ENCODE results near the gene GRID1.

Gene GRID1

GRCh38 chr10:86399879-86400704 lies 33.5 kb upstream of the GRID1 start (continued):
- TF ChIP-seq ZNF2 (tag by site-specific recombination; IDR thresholded peaks at IDR 0.05) (peak; percentile 96), ZNF140 (tag by site-specific recombination; IDR thresholded peaks at IDR 0.05) (no peak), KLF16 (tag by site-specific recombination; IDR thresholded peaks at IDR 0.05) (peak; percentile 67), ZNF48 (tag by site-specific recombination; IDR thresholded peaks at IDR 0.05) (no peak), ZNF639 (tag by site-specific recombination; IDR thresholded peaks at IDR 0.05) (0 out of 2 replicates have a peak, but pooled peaks have one; percentile 20), HIC1 (tag by site-specific recombination; IDR thresholded peaks at IDR 0.05) (peak; percentile 82), ZNF785 (tag by site-specific recombination; IDR thresholded peaks at IDR 0.05) (peak; percentile 85; the same call in 1 of the 2 replicates), ZNF596 (tag by site-specific recombination; IDR thresholded peaks at IDR 0.05) (0 out of 2 replicates have a peak, but pooled peaks have one; percentile 34), ZNF404 (tag by site-specific recombination; IDR thresholded peaks at IDR 0.05) (no peak), ZNF560 (tag by site-specific recombination; IDR thresholded peaks at IDR 0.05; ENCODE audit: borderline replicate concordance) (no peak), ZNF324 (tag by site-specific recombination; IDR thresholded peaks at IDR 0.05) (peak; percentile 18; the same call in 1 of the 2 replicates), GLIS2 (tag by site-specific recombination; IDR thresholded peaks at IDR 0.05) (peak; percentile 90), ZBTB1 (tag by site-specific recombination; IDR thresholded peaks at IDR 0.05) (no peak), ZNF433 (tag by site-specific recombination; IDR thresholded peaks at IDR 0.05; ENCODE audit: low read depth) (no peak), ZSCAN30 (tag by site-specific recombination; IDR thresholded peaks at IDR 0.05) (peak; percentile 90; the same call in 1 of the 2 replicates), ZNF121 (tag by site-specific recombination; IDR thresholded peaks at IDR 0.05) (peak; percentile 100), ZBTB20 (tag by site-specific recombination; IDR thresholded peaks at IDR 0.05) (peak; percentile 84; the same call in 1 of the 2 replicates), GFI1B (tag by site-specific recombination; IDR thresholded peaks at IDR 0.05) (no peak), ZNF843 (tag by site-specific recombination; IDR thresholded peaks at IDR 0.05) (0 out of 2 replicates have a peak, but pooled peaks have one; percentile 50), ZNF658 (tag by site-specific recombination; IDR thresholded peaks at IDR 0.05) (no peak), ZNF558 (tag by site-specific recombination; IDR thresholded peaks at IDR 0.05) (0 out of 2 replicates have a peak, but pooled peaks have one; percentile 21), ZNF174 (tag by site-specific recombination; IDR thresholded peaks at IDR 0.05) (no peak), ZFP37 (tag by site-specific recombination; IDR thresholded peaks at IDR 0.05) (peak; percentile 95), ZNF610 (tag by site-specific recombination; IDR thresholded peaks at IDR 0.05; ENCODE audit: borderline replicate concordance) (peak; percentile 58; the same call in 1 of the 2 replicates), ZNF518A (tag by site-specific recombination; conservative IDR thresholded peaks at IDR 0.05; ENCODE audit: low read depth) (0 out of 2 replicates have a peak, but pooled peaks have one; percentile 1), ZBTB26 (tag by site-specific recombination; optimal IDR thresholded peaks at IDR 0.05) (peak; percentile 98), ZNF830 (tag by site-specific recombination; IDR thresholded peaks at IDR 0.05; ENCODE audit: low read depth) (no peak), TRIM28 (IDR thresholded peaks at IDR 0.05; ENCODE audit: borderline replicate concordance, low read length) (peak; percentile 72; the same call in 1 of the 2 replicates), ZIC2 (tag by site-specific recombination; IDR thresholded peaks at IDR 0.05) (peak; percentile 99), GLIS1 (tag by site-specific recombination; IDR thresholded peaks at IDR 0.05) (peak; percentile 84; the same call in 1 of the 2 replicates)
